Stimulated activated effector memory CD8-positive, alpha-beta T cell treated with anti-CD3 and anti-CD28 coated beads, Interleukin-12 subunit alpha, Interleukin-12 subunit beta, amount 100 ng/mL, for 72 hours (primary cell): ENCODE results near the gene HMGXB4.
A peak's percentile ranks its signal among the peaks of the same experiment; 100 is the strongest.

ENCODE experiments used
- ATAC-seq: fragments of 150-1000 bp; cut with Tn5 transposase; 2 replicates; pipeline ENCODE4 v1.10.0; 2021
- DNase-seq, 2 donors: peaks; one replicate each; pipeline ENCODE4 v3.0.0; 2021 to 2022; ENCODE audit warnings: low spot score in 2 of 2
- H3K27ac Mint-ChIP-seq: one replicate; pipeline ENCODE4 v1.8.0; 2022; ENCODE audit warnings: mild to moderate bottlenecking, mixed read lengths
- H3K36me3 Mint-ChIP-seq: one replicate; pipeline ENCODE4 v1.8.0; 2022; ENCODE audit warnings: mild to moderate bottlenecking, mixed read lengths
- H3K4me1 Mint-ChIP-seq: one replicate; pipeline ENCODE4 v1.8.0; 2022; ENCODE audit warnings: mixed read lengths
- H3K4me3 Mint-ChIP-seq: one replicate; pipeline ENCODE4 v1.8.0; 2022; ENCODE audit warnings: mild to moderate bottlenecking, mixed read lengths
- H3K9me3 Mint-ChIP-seq: one replicate; pipeline ENCODE4 v1.8.0; 2022; ENCODE audit warnings: mixed read lengths

The HMGXB4 gene

DNA sequence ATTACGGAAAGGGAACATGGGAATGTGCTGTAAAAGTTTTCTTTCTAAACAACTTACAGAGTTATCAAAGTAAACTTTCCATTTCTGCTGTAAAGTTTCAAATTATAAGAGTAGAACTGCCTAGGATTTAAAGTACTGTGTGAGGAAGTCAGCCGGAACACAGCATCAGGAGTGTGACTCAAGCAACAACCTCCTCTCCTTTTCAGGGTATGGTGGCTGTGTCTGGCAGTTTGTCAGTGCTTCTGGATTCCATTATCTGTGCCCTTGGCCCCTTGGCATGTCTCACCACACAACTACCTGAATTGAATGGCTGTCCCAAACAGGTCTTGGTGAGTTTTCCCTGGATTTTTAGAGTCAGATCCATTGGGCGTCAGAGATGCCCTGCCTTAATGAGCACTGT, 35.5 kb downstream of the HMGXB4 start:
- DNase-seq (no peak), ATAC-seq (no peak)
- Mint-ChIP-seq H3K4me1 (no peaks in the 10 kb centered on the region), H3K4me3 (no peak overlapping the region), H3K36me3 (peaks cover 62% of the 10 kb centered on the region), H3K9me3 (no peaks in the 10 kb centered on the region), H3K27ac (no peak overlapping the region)

DNA sequence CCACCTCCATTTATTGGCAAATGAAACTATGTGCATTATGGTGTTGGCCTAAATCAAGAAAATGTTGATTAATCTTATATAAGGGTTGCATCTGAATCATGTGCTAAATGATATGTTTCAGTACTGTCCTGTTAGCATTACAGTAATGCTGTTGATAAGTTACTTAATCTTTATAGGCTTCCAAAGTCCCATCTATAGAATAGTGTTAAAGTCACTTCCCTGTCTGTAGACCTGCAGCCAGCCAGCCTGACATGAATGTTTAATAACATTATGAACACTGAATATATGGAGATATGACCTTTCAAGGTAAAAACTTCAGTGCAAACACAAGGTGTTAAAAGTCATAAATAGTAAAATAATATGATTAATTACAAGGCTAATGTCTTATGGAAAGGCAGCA, 38.8 kb downstream of the HMGXB4 start:
- no peak overlapping the region for H3K4me3 Mint-ChIP-seq
- DNase-seq: no peak
- peaks cover 43% of the 10 kb centered on the region for H3K36me3 Mint-ChIP-seq
- H3K4me1 Mint-ChIP-seq: peaks cover 7% of the 10 kb centered on the region
- no peak for ATAC-seq
- no peak overlapping the region for H3K27ac Mint-ChIP-seq
- H3K9me3 Mint-ChIP-seq: no peaks in the 10 kb centered on the region

DNA sequence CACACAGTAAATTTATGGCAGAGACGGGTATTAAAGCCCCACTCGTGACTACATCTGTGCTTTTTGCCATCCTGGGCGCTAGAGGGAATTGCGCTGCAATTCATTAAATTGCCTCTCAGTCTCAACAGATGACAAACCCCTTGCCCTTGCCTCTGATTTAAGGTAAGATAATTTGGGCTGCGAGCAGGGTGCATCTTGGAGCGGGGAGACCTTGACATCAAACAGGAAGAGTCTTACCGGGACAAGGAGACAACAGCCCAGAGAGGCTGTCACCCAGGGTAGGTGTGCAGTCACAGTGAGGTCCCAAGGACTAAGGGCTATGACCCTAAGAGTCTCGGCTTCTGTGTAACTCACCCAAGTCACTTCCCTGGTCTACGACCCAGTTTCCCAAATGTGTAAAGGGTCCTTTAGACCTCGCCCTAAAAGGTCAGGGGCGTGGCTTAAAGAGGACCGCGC, 42.0 kb downstream of the HMGXB4 start:
- ATAC-seq (peak; percentile 44), DNase-seq (no peak)
- H3K27ac Mint-ChIP-seq: peak overlapping the region; percentile 98
- H3K4me1 Mint-ChIP-seq: peaks cover 21% of the 10 kb centered on the region
- H3K36me3 Mint-ChIP-seq: peaks cover 20% of the 10 kb centered on the region
- peak overlapping the region; percentile 87 for H3K4me3 Mint-ChIP-seq
- H3K9me3 Mint-ChIP-seq: no peaks in the 10 kb centered on the region

DNA sequence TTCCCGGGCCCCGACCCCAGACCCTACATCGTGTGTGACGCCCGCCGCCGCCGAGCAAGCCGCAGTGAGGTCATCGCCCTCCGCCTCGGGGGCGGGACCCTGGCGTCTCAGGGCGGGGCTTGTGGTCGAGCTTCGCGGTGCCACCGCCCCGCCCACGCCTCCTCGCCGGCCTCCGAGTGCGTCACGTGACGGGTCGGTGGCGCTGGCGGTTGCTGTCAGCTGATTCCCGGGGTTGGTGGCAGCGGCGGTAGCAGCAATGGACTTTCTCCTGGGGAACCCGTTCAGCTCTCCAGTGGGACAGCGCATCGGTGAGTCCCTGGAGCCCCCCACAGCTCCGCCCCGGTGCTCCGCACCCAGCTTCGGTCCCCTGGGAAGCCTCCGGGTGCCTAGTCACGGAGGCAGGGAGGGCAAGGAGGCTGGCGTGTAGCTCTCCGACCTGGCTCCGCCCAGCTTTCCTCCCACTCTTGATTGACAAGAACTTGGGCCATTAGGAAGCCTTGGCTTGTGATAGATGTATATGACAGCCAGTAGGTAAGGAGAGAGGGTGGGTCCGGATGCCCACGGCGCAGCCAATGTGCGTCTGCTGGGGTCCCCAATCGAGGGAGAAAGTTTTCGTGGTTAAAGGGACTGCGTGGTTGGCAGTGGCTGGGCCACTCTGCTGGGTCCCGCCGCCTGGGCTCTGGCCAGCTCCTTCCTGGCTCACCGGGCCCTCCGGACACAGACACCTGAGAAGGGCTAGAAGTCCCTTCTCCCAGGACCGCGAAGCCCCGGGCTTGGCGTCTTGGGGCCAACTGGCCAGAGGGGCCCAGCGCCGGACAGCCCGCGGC, 42.6 kb downstream of the HMGXB4 start, which contains the start of gene TOM1:
Gene TOM1 (plus strand): TSS at position 222 of the 827 bp plus-strand sequence. CDS start 35 bp downstream, at position 257.
- Mint-ChIP-seq H3K4me3 (peak within 1 kb of the TSS; percentile 87), H3K9me3 (no peaks in the 10 kb centered on the region), H3K27ac (peak within 1 kb of the TSS; percentile 98), H3K4me1 (peaks cover 26% of the 10 kb centered on the region), H3K36me3 (peaks cover 20% of the 10 kb centered on the region)
- ATAC-seq: peak; percentile 98
- DNase-seq: peak; percentile 97 to 99

DNA sequence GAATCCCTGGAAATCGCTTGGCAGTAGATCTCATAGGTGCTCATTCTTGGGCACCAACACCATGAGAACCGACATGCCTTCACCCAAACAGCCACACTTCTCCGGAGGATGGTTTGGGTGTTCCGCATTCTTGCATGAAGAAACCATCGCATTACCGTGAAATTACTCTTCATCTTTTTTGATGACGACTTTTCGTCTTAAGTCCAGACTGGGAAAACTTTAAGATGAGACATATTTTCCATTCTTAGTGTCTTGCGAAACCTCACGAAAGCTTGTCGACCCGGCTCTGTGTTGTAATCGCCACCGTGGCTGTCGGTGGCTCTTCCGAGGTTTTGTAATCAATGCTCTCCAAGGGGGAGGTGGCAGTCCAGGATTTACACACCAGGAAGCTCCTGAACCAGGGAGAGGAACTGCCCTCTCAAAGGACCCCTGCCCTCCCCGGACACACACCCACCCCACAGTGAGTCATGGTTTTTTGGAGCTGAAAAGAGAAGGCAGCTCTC, 44.1 kb downstream of the HMGXB4 start:
- Mint-ChIP-seq H3K27ac (peak overlapping the region; percentile 98), H3K4me1 (peaks cover 36% of the 10 kb centered on the region), H3K36me3 (peaks cover 20% of the 10 kb centered on the region), H3K9me3 (no peaks in the 10 kb centered on the region), H3K4me3 (peak overlapping the region; percentile 87)
- ATAC-seq (no peak), DNase-seq (no peak)

DNA sequence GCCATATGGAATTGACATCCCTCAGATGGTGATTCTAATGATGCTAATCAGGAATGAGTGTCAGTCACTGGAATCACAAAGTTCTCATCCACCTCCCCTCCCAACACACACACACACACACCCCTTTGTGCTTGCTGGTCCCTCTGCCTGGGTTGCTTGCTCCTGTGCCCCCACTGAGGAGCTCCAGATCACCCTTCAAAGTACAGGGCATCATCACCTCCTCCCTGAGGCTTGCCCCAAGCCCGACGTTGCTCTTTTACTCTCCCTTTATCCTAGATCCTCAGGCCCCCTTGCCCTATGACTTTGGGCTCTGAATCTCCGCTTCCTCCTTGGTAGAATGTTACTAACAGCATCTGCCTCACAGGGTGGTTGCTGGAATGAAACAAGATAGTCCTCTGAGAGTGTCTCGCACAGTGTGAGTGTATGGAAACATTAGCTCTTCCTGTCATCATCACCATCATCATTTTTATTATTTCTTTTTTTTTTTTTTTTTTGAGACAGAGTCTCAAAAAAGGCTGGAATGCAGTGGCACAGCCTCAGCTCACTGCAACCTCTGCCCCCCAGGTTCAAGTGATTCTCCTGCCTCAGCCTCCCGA, 45.8 kb downstream of the HMGXB4 start:
- Mint-ChIP-seq H3K9me3 (no peaks in the 10 kb centered on the region), H3K4me3 (no peak overlapping the region), H3K36me3 (peaks cover 11% of the 10 kb centered on the region), H3K27ac (no peak overlapping the region), H3K4me1 (peaks cover 53% of the 10 kb centered on the region)
- no peak for DNase-seq
- ATAC-seq: no peak

DNA sequence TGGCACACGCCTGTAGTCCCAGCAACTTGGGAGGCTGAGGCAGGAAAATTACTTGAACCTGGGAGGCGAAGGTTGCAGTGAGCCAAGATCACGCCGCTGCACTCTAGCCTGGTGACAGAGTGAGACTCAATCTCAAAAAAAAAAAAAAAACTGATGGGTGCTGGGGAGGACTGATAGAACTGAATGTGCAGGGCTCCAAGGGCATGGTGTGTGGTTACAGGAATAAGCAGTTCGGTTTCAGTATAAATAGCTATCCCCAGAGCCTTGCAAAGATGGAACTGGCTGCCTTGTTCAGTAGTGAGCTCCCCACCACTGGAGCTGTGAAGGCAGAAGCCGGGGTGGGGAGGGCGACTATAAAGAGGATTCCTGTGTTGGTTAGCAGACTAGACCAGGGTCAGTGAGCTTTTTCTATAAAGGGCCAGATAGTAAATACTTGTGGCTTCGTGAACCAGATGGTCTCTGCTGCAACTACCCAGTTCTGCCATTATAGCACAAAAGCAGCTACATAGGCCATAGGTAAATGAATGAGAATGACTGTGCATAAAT, 48.3 kb downstream of the HMGXB4 start:
- H3K27ac Mint-ChIP-seq: peak overlapping the region; percentile 52
- H3K4me1 Mint-ChIP-seq: peaks cover 71% of the 10 kb centered on the region
- H3K9me3 Mint-ChIP-seq: no peaks in the 10 kb centered on the region
- H3K4me3 Mint-ChIP-seq: no peak overlapping the region
- no peak for DNase-seq
- peaks cover 1% of the 10 kb centered on the region for H3K36me3 Mint-ChIP-seq
- ATAC-seq: no peak

DNA sequence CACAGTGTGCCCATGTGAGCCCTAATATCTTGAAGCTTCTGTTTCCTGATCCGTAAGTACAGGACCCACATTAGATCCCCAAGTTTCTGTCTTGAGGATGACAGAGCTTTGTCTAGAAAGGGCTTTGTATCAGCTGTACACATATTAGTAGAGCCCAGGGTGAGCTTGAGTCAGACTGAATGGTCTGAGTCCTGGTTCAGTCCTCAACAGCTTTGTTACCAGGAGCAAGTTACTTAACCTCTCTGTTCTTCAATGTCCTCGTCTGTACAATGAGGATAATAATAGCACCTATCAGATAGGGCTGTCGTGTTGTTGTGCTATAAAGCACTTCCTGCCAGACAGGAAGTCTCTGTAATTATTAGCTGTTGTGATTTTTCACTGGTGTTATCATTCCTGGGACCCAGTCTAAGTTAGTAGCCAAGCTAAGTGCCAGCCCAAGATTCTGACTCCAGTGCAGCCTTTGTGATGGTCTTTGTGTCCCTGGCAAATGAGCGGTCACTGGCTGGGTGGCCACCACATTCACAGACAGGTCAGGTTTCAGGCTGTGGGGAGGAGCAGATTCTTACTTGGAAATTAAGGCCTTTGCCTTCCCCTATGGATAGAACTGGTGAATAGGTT, 49.2 kb downstream of the HMGXB4 start:
- DNase-seq (no peak), ATAC-seq (no peak)
- Mint-ChIP-seq H3K9me3 (no peaks in the 10 kb centered on the region), H3K4me1 (peaks cover 76% of the 10 kb centered on the region), H3K36me3 (peaks cover 4% of the 10 kb centered on the region), H3K4me3 (no peak overlapping the region), H3K27ac (peak overlapping the region; percentile 52)

DNA sequence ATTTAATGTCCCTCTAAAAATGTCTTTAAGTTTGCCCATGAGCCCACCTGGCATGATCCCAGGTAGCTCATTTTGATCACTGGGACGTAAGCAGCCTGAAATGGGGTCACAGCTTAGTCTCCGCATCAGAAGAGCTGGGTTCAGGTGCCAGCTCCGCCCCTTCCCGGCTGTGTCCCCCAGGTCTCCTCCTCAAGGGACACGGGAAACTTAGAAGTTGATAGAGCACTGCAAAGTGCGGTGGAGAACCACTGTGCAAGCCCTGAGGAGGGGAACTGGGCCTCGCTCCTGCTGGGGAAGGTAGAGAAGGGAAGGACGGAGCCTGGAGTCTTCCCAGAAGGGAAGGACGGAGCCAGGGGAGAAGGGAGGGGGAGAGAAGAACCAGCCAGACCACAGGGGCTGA, 50.1 kb downstream of the HMGXB4 start:
- Mint-ChIP-seq H3K27ac (peak overlapping the region; percentile 52), H3K36me3 (peaks cover 4% of the 10 kb centered on the region), H3K9me3 (no peaks in the 10 kb centered on the region), H3K4me1 (peaks cover 80% of the 10 kb centered on the region), H3K4me3 (no peak overlapping the region)
- DNase-seq: no peak
- no peak for ATAC-seq

DNA sequence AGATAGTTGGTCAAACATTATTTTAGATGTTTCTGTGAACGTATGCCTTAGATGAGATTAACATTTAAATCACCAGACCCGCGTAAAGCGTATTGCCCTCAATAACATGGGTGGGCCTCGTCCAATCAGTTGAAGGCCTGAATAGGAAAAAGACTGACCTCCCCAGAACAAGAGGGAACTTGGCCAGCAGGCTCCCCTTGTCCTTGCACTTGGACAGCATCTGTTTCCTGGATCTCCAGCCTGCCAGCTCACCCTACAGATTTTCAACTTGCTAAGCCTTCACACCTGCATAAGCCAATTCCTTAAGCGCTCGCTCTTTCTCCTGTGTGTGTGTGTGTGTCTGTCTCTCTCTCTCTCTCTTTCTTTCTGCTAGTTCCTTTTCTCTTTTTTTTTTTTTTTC, 50.6 kb downstream of the HMGXB4 start:
- peak overlapping the region; percentile 63 for H3K27ac Mint-ChIP-seq

DNA sequence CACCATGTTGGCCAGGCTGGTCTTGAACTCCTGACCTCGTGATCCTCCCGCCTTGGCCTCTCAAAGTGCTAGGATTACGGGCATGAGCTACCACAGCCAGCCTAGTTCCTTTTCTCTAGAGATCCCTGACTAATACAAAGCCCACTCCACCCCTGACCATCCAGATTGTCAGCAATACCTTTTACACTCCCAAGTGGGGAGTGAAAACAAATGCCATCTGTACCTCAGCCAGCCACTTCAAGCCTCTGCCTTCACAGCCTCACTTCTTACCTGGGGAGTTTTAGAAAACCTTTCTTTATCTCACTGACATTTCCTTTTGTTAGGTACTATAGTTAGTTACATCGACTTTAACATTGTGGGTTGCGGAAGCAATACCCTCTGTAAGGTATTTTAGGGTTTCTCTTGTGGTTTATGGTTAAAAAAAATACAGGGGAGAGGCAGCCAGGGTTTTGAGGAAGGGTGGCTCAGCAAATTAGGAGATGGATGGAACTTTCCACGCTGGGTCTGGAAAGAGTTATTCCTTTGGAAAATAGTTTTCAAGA, 51.3 kb downstream of the HMGXB4 start:
- ATAC-seq (no peak), DNase-seq (no peak)
- Mint-ChIP-seq H3K9me3 (no peaks in the 10 kb centered on the region), H3K36me3 (peaks cover 4% of the 10 kb centered on the region), H3K27ac (peak overlapping the region; percentile 63), H3K4me3 (no peak overlapping the region), H3K4me1 (peaks cover 84% of the 10 kb centered on the region)

More for the DNA sequence above, 50.6 kb downstream of the HMGXB4 start:
- ATAC-seq: no peak
- no peak overlapping the region for H3K4me3 Mint-ChIP-seq
- peaks cover 83% of the 10 kb centered on the region for H3K4me1 Mint-ChIP-seq
- H3K36me3 Mint-ChIP-seq: peaks cover 4% of the 10 kb centered on the region
- DNase-seq: no peak
- H3K9me3 Mint-ChIP-seq: no peaks in the 10 kb centered on the region

DNA sequence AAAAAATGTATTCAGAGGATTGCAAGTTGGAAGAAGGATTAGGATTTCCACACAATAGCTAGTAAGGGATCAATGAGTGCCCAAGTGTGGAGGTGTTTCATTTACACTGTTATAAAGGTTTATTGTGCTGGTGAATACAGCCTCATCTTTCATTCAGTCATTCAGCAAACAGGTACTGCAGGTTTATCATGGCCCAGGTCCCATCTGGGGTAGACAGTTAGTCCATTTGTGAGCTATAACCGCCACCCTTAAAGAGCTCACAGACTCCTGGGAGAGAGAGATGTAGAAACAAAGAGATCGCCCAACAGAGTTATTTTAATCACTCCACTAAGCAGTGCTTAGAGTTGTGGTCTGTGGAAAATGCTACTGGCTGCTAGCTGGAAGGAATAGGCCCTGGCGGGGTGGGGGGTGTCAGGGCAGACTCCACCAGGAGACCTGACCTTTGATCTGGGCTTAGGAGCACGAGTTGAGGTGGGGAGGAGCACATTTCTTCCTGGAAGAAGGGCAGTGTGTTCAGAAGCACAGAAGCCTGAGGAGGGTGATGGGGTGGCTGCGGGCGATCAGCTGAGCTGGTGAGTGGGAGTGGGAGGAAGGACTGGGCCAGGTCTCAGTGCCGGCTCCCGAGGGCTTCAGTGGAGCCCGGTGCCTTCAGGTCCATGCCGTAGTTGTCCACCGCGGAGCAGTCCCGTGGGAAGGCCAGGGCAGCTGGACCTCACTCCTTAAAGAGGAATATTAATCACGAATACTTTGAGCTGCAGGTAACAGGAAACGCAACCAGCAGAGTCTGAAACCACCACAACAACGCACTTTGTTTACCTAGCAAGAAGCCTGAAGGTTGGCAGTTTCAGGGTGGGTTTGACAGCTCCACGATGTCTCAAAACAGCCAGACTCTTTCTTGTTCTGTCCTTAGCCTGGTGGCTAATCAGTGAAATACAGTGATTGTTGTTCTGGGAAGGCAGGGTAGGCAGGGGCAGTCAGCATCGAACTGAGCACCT, 53.6 kb downstream of the HMGXB4 start:
- ATAC-seq: no peak
- peak overlapping the region; percentile 45 for H3K4me3 Mint-ChIP-seq
- H3K9me3 Mint-ChIP-seq: no peaks in the 10 kb centered on the region
- no peak for DNase-seq
- peaks cover 4% of the 10 kb centered on the region for H3K36me3 Mint-ChIP-seq
- peak overlapping the region; percentile 86 for H3K27ac Mint-ChIP-seq
- peaks cover 90% of the 10 kb centered on the region for H3K4me1 Mint-ChIP-seq

DNA sequence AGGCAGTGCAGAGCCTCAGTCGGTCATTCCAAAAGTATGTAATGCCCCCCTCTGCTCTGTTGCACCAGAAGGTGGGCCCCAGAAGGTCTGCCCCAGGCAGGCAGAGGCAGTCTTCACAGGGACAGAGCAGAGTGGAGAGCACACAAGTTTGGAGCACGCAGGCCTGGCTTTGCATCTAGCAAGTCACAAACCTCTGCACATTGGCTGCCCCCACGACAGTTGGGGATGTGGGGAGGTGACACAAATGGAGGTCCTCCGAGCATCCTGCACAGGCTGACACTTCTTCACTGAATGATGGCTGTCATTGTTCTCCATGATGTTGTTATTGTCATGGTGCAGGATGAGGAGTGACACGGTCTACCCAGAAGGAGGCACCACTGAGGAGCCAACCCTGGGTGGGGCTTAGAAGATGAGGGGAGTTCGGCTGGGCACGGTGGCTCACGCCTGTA, 54.3 kb downstream of the HMGXB4 start:
- Mint-ChIP-seq H3K27ac (peak overlapping the region; percentile 86), H3K36me3 (peaks cover 4% of the 10 kb centered on the region), H3K4me1 (peaks cover 82% of the 10 kb centered on the region), H3K4me3 (no peak overlapping the region), H3K9me3 (no peaks in the 10 kb centered on the region)
- DNase-seq: no peak
- no peak for ATAC-seq
